Stimulated activated naive CD4-positive, alpha-beta T cell (primary cell): Measurements from ENCODE around the gene KATNB1.
"Not testable (repeated sequence)": the region's sequence is repeated elsewhere in the genome, so short reads cannot be mapped to it uniquely, and the experiment has no call there.

ENCODE experiments used
- DNase-seq, 6 experiments: peaks; one replicate each; lab custom pipeline; 2025; lab: John Stamatoyannopoulos, UW

Gene KATNB1

DNA sequence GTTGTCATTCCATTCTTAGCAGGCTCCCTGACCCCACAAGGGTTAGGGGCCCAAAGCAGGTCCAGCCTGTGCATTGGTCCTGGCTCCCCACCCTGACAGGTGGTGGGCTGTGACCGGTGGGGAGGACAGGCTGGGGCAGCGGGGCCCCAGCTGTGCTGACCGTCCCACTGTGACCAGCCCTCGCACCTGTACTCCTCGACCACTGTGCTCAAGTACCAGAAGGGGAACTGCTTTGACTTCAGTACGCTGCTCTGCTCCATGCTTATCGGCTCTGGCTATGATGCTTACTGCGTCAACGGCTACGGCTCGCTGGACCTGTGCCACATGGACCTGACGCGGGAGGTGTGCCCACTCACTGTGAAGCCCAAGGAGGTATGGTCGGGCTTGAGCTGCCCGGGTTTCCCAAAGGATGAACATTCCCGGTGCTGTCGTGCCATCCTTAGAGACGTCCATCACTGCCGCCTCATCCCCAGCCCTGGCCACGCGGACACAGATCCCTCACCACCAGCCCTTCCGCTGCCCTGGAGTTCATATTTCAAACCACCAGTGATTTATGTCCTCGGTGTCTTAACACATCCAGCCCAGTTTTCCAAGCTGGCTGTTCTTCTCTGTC, 33.7 kb upstream of the KATNB1 start:
- DNase-seq: no peak

- no peak for DNase-seq
Measured at GRCh38 chr16:57703416-57704010, 32.1 kb upstream of the KATNB1 start.

DNA sequence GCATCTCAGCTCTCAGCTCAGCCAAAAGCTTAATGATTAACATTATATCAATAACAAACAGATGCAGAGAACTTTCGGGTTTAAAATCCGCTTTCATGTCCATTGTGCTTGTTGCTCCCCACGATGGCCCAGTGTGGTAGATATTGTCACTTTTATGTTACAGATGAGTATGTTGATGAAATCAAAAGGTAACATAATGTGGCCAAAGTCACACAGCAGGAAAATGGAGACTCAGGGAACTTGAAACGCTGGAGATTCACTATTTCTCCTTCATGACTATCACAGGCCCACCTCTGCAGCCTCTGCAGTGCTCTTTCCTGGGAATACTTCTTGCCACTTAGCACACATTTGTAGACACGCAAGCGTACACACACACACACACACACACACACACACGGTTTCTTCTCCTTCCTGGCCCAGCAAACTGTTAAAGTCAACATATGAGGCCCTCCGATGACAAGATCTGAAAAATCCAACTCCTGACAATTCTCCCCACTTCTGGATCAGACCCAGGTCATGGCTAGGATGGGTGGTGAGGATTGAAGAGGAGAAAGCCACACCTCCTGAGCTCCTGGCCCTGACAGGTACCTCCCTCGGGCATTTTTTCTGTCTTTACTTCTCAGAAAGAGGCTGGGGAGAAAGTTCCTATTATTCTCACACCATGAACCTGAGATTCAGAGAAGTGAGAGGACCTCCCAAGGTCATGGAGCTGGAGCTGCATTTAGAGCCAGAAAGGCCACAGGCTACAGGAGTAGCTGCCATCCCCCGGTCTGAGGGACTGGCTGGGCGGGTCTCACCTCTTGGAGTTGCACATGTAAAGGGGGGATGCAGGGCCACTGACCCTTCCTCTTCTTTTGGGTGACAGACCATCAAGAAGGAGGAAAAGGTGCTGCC, 31.3 kb upstream of the KATNB1 start:
- no peak for DNase-seq

GRCh38 chr16:57704905-57705852, 30.4 kb upstream of the KATNB1 start:
- DNase-seq: no peak

DNA sequence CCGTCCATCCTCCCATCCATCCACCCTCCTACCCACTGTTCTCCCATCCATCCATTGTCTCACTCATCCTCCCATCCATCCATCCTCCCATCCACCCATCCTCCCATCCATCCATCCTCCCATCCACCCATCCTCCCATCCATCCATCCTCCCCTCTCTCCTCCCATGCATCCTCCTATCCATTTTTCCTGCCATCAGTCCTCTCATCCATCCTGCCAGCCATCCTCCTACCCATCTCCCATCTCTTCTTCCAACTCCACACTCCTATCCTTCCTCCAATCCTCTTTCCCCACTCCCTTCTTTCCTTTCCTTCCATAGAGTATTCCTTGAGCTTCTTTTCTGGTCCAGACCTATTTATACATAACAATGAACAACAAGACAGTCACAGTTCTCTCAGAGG, 28.9 kb upstream of the KATNB1 start:
- DNase-seq: no peak

DNA sequence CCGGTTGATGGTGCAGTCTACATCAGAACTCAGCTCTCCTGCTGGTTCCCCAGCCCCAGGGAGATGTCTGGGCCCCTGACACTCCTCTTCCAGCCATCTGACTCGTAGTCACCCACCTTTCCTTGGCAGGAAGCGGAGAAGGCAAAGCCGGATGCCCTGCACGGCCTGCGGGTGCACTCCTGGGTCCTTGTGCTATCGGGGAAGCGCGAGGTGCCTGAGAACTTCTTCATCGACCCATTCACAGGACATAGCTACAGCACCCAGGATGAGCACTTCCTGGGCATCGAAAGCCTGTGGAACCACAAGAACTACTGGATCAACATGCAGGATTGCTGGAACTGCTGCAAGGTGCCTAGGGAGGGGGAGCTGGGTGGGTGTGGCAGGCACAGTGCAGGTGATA, 28.2 kb upstream of the KATNB1 start:
- no peak for DNase-seq

DNA sequence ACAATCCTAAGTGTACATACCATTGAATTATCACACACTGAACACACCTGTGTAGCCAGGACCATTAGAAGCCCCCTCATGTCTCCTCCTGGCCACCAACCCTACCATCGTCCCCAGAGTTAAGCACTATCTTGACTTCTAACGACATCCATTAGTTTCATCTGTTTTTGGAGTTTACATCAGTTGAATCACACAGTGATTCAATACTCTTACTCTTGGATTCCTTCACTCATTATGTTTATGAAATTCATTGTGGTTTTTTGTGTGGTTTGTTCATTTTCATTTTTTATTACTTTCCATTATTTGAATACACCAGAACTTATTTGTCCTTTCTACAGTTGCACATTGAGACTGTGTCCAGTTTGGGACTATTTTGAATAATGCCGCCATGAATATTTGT, 27.4 kb upstream of the KATNB1 start:
- DNase-seq: no peak

GRCh38 chr16:57709663-57710062, 25.9 kb upstream of the KATNB1 start:
- DNase-seq: no peak

GRCh38 chr16:57711346-57711745, 24.2 kb upstream of the KATNB1 start:
- no peak for DNase-seq

DNA sequence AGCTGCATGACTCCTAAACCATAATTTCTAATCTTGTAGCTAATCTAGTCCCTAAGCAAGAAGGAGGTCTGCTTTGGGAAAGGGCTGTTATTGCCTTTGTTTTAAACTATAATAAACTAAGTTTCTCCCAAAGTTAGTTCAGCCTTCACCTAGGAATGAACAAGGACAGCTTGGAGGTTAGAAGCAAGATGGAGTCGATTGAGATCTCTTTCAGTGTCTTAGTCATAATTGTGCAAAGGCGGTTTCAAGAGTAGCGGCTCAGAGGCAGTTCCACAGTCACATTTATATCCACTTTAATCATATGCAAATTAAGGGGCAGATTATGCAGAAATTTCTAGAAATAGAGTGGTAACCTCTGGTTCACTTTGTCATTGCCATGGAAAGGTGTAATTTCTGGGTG, 23.6 kb upstream of the KATNB1 start:
- DNase-seq: no peak

GRCh38 chr16:57712569-57712968, 23.0 kb upstream of the KATNB1 start:
- DNase-seq: not testable (repeated sequence)

DNA sequence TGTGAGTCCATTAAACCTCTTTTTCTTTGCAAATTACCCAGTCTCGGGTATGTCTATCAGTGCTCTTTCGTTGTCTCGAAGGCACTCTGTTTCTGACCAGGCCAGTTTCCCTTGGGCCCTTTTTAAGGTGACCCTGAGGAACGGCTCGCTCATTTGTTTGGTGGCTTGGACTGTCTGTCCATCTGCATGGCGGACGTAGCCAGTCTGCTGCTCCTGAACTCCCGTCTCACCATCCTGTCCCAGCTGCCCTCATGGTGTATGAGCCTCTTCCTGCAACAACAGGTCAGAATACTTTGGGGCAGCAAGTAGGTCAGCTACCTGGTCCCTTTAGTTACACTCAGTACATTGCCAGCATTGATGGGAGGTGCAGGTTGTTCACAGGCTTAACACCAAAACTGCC, 22.0 kb upstream of the KATNB1 start:
- DNase-seq: no peak

GRCh38 chr16:57714047-57714446, 21.5 kb upstream of the KATNB1 start:
- no peak for DNase-seq

DNA sequence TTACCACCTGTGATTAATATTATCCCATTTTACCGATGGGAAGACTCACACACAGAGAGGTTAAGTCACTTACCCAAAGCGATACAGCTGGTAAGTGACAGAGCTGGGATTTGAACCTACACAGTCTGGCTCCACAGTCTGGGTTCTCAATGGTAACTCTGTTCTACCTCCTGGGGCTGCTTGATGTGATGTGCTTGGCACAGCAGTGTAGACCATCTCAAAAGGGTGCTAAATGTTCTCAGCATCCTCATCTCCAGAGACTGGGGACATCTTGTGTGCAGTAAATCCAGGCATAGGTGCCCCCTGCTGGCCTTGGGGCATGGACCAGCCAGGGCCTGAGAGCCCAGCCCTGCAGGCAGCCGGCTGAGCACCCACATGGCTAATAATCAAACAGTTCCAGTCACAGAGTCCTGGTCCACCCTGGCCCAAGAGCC, 15.4 kb upstream of the KATNB1 start:
- DNase-seq: peak in 1 of 6 experiments; percentile 8

DNA sequence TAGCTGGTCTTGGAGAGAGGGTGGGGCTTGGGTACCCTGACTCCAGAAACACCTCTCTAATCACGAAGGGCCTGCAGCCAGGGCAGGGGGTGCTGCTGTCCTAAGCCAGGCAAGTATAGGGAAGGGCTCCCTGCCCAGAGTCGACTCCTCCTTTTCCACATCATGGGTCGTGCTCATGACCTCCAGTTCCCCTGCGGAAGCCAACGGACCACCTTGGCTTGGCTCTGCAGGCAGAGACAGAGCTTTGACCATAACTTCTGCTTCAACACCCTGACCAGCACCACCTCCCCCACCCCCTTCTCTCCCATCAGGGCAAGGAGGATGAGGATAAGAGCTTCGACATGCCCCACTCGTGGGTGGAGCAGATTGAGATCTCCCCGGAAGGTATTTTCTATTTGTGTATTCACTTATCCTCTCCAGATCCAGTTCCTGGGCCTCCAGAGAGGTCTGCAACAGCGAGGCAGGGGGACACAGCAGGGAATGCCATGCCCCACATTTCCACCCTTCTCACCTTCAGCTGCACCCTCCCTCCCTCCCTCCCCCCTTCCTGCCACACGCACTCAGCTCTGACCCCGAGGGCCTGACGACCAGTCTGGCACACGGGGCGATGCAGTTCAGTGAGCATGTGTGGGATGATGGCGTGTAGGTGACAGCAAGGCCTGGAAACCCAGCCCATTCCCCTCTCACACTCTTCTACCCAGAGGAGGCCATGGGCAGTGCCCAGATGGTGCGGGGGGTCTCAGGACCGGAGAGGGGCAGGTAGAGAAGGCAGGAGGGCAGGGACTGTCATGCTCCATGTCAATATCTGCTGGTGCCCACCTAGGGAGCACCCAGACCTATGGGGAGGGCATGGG, 14.0 kb upstream of the KATNB1 start:
- no peak for DNase-seq

DNA sequence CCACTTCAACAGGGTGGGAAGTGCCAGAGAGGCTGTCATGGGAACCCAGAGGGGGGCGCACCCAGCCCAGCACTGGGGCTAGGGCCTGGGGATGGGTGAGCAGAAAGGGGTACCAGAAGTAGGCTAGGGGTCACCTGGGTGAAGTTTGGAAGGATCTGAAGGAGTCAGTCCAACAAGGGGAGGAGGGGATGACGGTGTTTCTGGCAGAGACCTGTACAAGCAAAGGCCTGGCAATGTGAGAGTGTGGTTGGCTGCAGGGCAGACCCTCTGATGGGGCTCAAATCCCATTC, 13.4 kb upstream of the KATNB1 start:
- DNase-seq: no peak

DNA sequence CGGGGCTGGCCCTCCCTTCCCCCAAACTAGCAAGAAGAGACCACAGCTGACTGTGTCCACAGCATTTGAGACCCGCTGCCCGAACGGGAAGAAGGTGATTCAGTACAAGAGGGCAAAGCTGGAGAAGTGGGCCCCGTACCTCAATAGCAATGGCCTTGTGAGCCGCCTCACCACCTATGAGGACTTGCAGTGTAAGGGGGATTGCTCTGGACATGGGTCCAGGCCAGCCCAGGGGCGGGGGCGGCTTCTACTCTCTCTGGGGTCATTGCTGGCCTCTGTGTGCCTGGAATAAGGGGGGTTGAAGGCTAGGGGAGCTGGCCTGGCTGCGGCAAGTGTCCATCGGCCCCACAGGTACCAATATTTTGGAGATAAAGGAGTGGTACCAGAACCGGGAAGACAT, 12.9 kb upstream of the KATNB1 start:
- DNase-seq: no peak

- DNase-seq: no peak
Measured at GRCh38 chr16:57723170-57723569, 12.4 kb upstream of the KATNB1 start.

- no peak for DNase-seq
Measured at GRCh38 chr16:57724531-57724930, 11.0 kb upstream of the KATNB1 start.

- no peak for DNase-seq
Measured at GRCh38 chr16:57725151-57725550, 10.4 kb upstream of the KATNB1 start.

GRCh38 chr16:57725554-57725953, 10.0 kb upstream of the KATNB1 start:
- DNase-seq: no peak
